Right lobe of liver (tissue), 6 donors: Measurements from ENCODE around the gene RNF103. TPM values are rescaled to one million over a fixed set of nuclear protein-coding genes. Genes with fewer than 3 reads are reported as not detected.
A peak's percentile ranks its signal among the peaks of the same experiment; 100 is the strongest.

Source experiments
- ATAC-seq, 4 donors: fragments of 200-7000 bp; cut with Tn5 transposase; one replicate each; pipeline ENCODE4 v1.9.1; 2020; ENCODE audit warnings: mild to moderate bottlenecking in 4 of 4, moderate library complexity in 4 of 4
- DNase-seq, 3 donors: peaks; one replicate each; pipeline ENCODE4 v3.0.0-alpha.2; 2020
- H3K27ac ChIP-seq, 3 donors: fragments of 200-600 bp; one replicate each; pipeline ENCODE4 v1.8.0; 2022
- H3K27me3 ChIP-seq, 2 donors: fragments of 200-600 bp; one replicate each; pipeline ENCODE4 v1.8.0; 2022
- H3K36me3 ChIP-seq, 4 donors: fragments of 200-600 bp; sonication (generic) in 1 of 4; one replicate each; pipeline versions ENCODE4 v1.5.1 to v1.8.0; 2017 to 2022; ENCODE audit warnings: control low read depth in 1 of 4
- H3K4me1 ChIP-seq, 4 donors: fragments of 200-600 bp; sonication (generic) in 1 of 4; one replicate each; pipeline versions ENCODE4 v1.5.1 to v1.8.0; 2017 to 2022; ENCODE audit warnings: control low read depth in 1 of 4
- H3K4me3 ChIP-seq, 3 donors: fragments of 200-600 bp; one replicate each; pipeline ENCODE4 v1.8.0; 2022
- H3K9me3 ChIP-seq, 4 donors: fragments of 200-600 bp; sonication (generic) in 1 of 4; one replicate each; pipeline versions ENCODE4 v1.5.1 to v1.8.0; 2017 to 2022; ENCODE audit warnings: control low read depth in 1 of 4
- CTCF ChIP-seq, 4 donors: fragments of 200-600 bp in 3 of 4; fragments of 450-650 bp in 1 of 4; IDR thresholded peaks; one replicate each; pipeline versions ENCODE4 v1.5.1 to v1.8.0; 2016 to 2022; ENCODE audit warnings: antibody characterized with exemption in 4 of 4, mild to moderate bottlenecking in 2 of 4
- POLR2A ChIP-seq: fragments of 450-650 bp; IDR thresholded peaks from one replicate; pipeline ENCODE4 v1.6.1; 2017; ENCODE audit warnings: antibody characterized with exemption, mild to moderate bottlenecking
- WGBS: methylation state at CpG from one replicate; pipeline ENCODE4 v1.1.6; 2018; ENCODE audit warnings: low coverage, low lambda C conversion rate; ENCODE audit not compliant: insufficient coverage; ENCODE audit errors: missing lambda C conversion rate; 5-methylcytosine and 5-hydroxymethylcytosine counted together
- intact Hi-C, 2 donors: fragments of 100-400 bp; cut with DNase I; formaldehyde crosslinking; loops; one replicate each; pipeline versions ENCODE4 v1.11.2 to v1.14.1; 2022
- total RNA-seq, 6 experiments: library from RNA; depleted of rRNA in 2 of 6; stranded (reverse); fragments of >200 nt in 2 of 6; fragmentation: NEBNext Ultra II Directional in 3 of 6; extraction: Animal tissue kit (Norgen Biotek cat#: 25700) in 3 of 6; gene quantifications; one replicate each; pipeline versions ENCODE4 v1.1.0 to v1.2.4, GENCODE V29; 2016 to 2023
- donor health status: DM: no; HTN: yes; CAD: no.
- donor health status: DM: no; HTN: no; CAD: no.
- donor health status: DM: no; HTN: no; CAD: no.
- donor health status: DM: no; HTN: yes; CAD: no.
- donor health status: DM: no; HTN: yes; CAD: no.

RNF103 gene
- total RNA-seq, 6 experiments from 2014 or later, result 30.6 to 47.7 (median 39.7) TPM

GRCh38 chr2:86634352-86634751 lies 10.7 kb upstream of the RNF103 start:
- no peaks in the 10 kb centered on the region for H3K36me3 ChIP-seq
- no peak overlapping the region for H3K4me3 ChIP-seq
- peaks cover 0 to 48% (median 15%) of the 10 kb centered on the region in 4 donors for H3K4me1 ChIP-seq
- ATAC-seq, result no peak
- H3K9me3 ChIP-seq, result no peaks in the 10 kb centered on the region
- 83% methylated on average over 6 of the region's 6 CpGs for WGBS
- no peak overlapping the region for H3K27ac ChIP-seq
- TF ChIP-seq CTCF (IDR thresholded peaks at IDR 0.05), result no peak
- TF ChIP-seq POLR2A, result no peak
- intact Hi-C loops, result no loop called here
- H3K27me3 ChIP-seq, result no peaks in the 10 kb centered on the region
- DNase-seq, result no peak

DNA sequence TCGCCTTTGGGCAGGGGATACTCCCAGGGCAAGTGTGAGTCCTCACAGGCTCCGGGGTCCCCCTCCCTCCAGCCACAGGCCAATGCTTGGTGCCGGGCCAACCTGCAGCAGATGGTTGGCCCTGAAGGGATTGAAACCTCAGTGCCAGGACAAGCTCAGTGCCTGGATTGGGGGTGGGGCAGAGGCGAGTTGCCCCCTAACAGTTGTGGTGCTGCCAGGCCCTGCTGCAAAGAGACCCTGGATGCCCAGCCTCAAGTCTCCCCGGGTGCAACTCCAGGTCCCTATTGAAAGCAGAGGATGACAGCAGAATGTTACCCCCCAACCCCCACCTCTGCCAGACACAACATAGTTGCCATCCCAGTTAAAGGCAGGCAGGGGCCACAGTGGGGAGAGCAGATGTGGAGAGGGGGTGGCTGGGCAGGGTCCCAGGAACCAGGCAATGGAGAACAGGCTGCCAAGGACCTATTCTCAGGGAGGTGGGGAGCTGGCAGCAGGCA lies 9.5 kb upstream of the RNF103 start:
- 45% methylated on average over 4 of the region's 5 CpGs for WGBS
- Histone ChIP-seq H3K27ac (peak overlapping the region; percentile 8 to 69 (median 68)), H3K27me3 (no peaks in the 10 kb centered on the region), H3K9me3 (no peaks in the 10 kb centered on the region), H3K4me1 (peaks cover 0 to 60% (median 19%) of the 10 kb centered on the region in 4 donors), H3K36me3 (no peaks in the 10 kb centered on the region), H3K4me3 (peak overlapping the region in 1 of 3 donors; percentile 44)
- DNase-seq (peak in 1 of 3 donors; percentile 52), ATAC-seq (peak in 1 of 4 donors; percentile 27)
- no peak for TF ChIP-seq CTCF (IDR thresholded peaks at IDR 0.05)
- TF ChIP-seq POLR2A, result no peak
- intact Hi-C loops, result no loop called here

- ATAC-seq (peak; percentile 72 to 83 (median 78)), DNase-seq (no peak)
- no peak for TF ChIP-seq CTCF (IDR thresholded peaks at IDR 0.05)
- peak; percentile 27 for TF ChIP-seq POLR2A
- Histone ChIP-seq H3K4me1 (peaks cover 0 to 60% (median 20%) of the 10 kb centered on the region in 4 donors), H3K4me3 (peak overlapping the region in 2 of 3 donors; percentile 26 to 44), H3K36me3 (no peaks in the 10 kb centered on the region), H3K9me3 (no peaks in the 10 kb centered on the region), H3K27me3 (no peaks in the 10 kb centered on the region), H3K27ac (peak overlapping the region; percentile 8 to 69 (median 68))
- intact Hi-C loops, result no loop called here
- 20% methylated on average over 2 of the region's 2 CpGs for WGBS
These were observed 9.0 kb upstream of the RNF103 start for GRCh38 chr2:86632672-86633071.

DNA sequence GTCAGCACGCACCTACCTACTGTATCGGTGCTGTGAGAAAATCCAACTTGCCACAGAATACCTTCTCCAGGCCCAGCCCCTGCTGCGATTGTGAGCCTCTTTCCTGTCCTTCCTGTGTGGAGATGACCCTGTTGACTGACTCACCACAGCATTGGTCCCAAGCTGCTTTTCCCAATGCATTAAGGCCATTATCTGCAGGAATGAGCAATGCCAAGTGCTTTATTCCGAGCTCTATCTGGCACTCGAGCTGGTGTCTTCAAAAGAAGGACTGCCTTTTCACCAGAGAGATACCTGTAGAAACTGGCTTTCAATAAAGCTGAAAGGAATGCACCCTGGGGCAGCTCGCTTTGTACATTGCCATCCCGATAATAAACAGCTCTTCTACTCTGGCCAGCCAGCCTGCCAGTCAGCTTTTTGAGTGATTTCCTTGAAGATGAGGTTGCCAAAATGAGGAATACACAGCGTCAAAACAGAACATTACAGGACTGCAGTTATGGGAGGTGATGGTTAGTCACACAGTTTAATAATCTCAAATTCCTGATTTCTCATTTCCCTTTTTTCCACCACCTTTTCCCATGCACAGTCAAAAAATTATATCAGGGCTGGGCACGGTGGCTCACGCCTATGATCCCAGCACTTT lies 8.3 kb upstream of the RNF103 start:
- peak overlapping the region in 2 of 3 donors; percentile 26 to 44 for H3K4me3 ChIP-seq
- ATAC-seq (peak; percentile 21 to 60 (median 34)), DNase-seq (no peak)
- no peaks in the 10 kb centered on the region for H3K36me3 ChIP-seq
- TF ChIP-seq POLR2A (no peak), CTCF (IDR thresholded peaks at IDR 0.05) (no peak)
- peak overlapping the region in 2 of 3 donors; percentile 68 to 69 for H3K27ac ChIP-seq
- WGBS, result 28% methylated on average over 9 of the region's 10 CpGs
- H3K27me3 ChIP-seq, result no peaks in the 10 kb centered on the region
- peaks cover 0 to 63% (median 22%) of the 10 kb centered on the region in 4 donors for H3K4me1 ChIP-seq
- intact Hi-C loops, result no loop called here
- no peaks in the 10 kb centered on the region for H3K9me3 ChIP-seq
